Embryonic facial prominence (tissue), 1 donor: ENCODE data around the gene TMEM273.
"Not testable (repeated sequence)": the region's sequence is repeated elsewhere in the genome, so short reads cannot be mapped to it uniquely, and the experiment has no call there.

Experiments
- DNase-seq: peaks from one replicate; pipeline ENCODE4 v3.0.0-alpha.2; 2016; ENCODE audit errors: extremely low spot score

TMEM273 gene

DNA sequence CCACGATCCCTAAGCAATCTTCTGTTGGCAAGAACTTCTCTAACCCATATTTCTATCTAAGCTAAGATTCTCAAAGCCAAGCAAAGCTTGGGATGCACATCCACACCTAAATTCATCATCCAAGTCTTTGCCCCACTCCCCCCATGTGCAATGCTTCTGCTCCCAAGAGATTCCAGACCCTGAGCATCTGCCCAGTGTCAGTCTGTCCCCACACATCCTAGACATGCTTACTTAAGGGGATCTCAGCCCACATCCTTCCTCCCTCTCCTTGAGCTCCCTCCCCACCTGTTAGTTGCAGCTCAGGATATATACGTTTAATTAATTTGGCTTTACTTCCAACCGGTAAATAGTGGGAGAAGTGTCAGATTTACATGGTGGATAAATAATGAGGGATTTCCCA, 17.0 kb upstream of the TMEM273 start:
- DNase-seq, result no peak

DNA sequence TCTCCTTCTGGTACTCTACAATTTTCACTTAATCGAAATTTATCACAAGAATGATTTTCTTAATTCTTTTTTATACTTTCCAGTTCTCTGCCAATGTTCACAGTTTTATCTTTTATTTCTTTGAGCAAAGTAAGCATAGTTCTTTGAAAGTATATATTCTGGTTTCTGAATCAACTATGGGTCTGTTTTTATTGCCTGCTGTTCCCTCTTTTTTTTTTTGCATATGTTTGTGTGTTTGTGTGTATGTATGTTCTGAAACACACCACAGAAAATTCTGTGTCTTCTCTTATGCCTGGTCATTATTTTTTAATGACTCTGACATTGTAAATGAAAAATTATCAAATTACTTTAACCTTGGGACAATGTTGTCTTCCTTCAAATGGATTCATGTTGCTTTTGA, 15.9 kb upstream of the TMEM273 start:
- DNase-seq, result no peak

DNA sequence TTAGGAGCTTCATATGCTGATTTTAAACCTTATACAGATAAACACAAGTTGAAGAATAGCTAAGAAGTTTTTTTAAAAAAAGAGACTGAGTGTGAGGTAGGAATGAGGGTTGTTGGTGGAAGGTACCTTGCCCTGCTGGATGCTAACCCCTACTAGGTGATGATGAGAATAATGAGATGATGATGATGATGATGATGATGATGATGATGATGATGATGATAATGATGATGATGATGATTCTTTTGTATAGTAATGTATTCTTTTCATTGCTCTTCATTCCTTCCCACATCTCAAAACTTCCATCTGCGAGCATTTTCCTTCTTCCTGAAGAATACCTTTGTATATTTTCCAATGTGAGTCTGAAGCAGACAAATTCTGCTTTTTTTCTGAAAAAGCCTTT, 14.1 kb upstream of the TMEM273 start:
- DNase-seq, result no peak

DNA sequence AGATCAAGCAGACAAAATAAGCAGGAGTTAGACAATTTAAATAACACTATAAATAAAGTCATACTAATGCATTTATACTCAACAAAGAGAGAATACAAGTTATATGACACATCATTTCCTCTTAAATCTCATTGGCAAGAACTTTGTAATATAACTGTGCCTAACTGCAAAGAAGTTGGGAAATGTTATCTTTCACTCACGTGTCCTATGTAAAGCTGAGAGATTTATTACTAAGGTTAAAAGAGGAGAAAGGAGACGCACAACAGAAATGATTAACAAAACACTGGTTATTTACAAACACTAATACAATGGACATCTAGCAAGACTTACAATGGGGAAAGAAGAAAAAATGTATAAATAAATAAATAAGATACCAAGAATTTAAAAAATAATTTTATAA, 12.7 kb upstream of the TMEM273 start:
- DNase-seq, result no peak

DNA sequence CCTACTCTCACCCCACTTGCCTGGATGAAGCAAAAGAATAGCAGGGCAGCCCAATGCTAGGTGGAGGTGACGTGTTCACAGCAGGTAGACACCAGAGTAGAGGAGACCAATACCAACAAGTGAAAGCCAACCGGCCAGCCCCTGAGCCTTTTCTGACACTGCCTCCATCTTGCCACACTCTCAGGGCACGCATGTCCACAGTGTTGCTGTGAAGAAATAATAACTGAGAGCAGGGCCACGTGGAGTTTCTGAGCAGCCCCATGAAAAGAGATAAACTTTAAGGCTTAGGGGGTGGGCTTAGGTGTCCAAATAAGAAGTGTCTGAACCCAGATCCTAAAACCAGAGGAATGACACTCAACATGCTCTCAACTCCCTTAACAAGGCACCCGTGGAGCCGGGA, 9.0 kb upstream of the TMEM273 start:
- DNase-seq, result no peak

DNA sequence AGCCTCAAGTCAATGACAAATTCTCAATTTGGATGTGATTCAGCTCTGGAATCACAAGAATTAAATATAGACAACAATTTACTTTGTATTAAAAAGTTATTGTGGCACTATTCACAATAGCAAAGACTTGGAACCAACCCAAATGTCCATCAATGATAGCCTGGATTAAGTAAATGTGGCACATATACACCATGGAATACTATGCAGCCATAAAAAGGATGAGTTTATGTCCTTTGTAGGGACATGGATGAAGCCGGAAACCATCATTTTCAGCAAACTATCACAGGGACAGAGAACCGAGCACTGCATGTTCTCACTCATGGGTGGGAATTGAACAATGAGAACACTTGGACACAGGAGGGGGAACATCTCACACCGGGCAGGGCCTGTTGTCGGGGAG, 7.7 kb upstream of the TMEM273 start:
- DNase-seq, result not testable (repeated sequence)

DNA sequence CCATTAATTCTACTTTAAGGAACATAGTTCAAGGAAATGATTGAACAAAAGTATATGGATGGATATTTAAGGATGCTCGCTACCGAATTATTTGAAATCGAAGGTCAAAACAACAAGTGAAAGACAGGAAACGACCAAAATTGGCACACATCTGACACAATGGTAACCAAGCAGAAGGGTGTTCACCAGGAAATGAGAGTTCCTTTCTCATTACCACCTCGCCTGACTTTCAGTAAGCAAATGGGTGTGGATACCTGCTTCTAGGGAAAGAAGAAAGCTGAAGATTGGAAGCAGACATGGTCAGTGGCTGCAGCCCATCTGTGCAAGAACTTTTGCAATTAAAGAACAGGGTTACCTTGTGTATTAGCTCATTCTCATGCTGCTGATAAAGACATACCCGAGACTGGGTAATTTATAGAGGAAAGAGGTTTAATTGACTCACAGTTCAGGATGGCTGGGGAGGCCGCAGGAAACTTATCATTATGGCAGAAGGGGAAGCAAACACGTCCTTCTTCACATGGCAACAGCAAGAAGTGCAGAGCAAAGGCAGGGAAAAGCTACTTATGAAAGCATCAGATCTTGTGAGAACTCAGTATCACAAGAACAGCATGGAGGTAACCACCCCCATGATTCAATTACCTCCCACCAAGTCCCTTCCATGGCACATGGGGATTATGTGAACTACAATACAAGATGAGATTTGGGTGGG, 6.2 kb upstream of the TMEM273 start:
- DNase-seq, result no peak

DNA sequence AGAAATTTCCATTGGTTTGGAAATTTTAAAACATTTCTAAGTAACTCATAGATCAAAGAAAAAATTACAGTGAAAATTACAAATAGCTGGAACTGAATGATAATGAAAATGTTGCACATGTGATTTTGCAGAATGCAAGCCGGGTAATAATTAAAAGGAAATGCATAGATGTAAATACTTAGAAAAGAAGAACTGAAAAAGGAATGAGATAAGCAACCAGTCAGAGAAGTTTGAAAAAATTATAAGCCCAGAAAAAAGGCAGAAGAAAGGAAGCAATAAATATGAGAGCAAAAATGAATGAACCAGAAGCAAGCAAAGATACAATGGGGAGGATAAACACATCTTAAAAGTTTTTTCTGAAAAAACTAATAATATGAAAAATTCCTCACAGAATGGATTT, 3.2 kb upstream of the TMEM273 start:
- no peak for DNase-seq

DNA sequence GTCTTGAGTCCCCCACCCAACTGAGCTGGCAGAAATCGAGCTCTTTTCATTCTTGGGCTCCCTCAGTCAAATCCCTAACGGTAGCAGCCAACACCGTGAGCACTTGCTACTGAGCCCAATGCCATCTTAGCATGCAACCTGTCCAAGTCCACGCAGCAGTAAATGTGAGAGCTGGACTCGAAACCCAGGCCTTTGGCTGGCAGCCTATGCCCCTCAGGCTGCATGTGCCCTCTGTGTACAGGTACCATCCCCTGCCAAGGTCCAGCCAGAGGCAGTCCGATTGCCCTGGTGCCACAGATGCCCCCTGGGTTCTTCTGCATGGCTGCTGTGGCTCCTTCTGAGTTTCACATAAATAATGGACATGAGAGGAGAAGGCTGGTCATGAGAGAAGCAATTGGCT, 1.2 kb upstream of the TMEM273 start:
- DNase-seq, result no peak

DNA sequence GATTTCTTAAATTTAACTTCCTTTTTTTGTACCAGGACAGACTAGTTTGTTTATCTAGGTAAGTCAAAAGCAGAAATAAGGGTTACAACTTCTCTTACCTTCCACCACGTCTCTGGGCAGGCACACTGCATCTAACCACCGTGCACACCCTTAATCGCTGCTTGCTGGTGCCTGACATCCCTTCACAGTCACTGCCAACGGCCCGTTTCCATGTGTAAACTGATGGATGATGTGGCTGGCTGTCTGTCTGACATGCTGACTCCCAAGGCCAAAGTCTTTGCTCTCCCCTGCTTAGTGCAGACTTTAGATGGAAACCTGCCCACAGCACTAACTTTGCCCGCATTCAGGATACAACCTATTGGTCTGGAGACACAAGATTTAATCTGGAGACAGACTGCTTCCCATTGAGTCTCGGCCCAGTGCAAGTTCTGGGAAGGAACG, 1.1 kb downstream of the TMEM273 start:
- no peak for DNase-seq

DNA sequence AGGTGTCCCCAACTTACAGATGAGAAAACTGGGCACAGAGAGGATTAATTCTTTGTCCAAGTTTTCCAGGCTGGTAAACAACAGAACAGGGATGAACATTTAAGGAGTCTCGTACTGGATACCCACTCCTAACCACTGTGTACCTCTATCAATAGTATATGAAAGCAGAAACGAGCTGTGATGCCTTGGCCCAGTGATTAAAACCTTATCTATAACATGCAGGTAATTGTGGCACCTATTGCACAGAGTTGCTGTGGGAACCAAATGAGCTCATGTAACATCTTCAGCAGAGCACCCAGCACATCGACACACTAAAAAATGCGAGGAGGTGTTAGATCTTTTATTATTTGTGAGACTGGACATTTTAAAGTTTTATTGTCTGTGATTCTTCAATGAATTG, 1.6 kb downstream of the TMEM273 start:
- no peak for DNase-seq

DNA sequence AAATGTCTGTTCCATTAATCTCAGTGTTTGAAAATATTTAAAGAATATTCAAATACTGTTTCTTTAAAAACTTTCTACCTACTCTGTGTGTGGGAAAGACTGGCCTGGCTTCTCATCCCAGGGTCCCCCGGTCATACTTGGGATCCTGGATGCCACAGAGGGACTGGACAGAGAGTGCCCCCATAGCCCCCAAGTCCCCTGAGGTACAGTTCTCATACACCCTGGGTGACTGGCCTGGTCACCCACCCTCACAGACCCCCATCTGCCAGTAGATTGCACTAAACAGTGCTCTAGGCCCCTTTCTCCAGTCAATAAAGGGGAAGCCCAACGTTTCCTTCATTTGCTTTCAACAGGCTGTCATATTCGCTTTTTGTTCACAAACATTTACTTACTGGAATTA, 3.0 kb downstream of the TMEM273 start:
- no peak for DNase-seq

DNA sequence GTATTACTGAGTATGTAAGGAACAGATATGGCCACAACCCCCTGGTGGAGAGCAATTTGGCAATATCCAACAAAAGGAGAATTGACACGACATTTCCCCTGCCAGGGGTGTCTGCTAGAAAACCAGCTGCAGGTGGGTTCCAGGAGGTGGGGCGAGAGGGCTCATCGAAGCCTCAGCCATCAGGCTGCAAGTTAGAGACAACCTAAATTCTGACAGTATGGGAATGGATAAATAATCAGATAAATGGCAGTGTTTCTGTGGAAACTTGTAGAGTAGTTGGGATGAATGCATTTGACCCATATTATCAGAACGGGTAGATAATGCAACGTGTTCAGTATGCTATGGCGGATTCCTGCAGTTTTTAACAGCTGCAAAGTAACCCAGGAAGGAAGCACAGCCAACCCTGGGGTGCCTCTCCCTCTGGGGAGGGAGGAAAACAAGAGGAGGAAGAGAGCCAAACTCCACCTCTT, 3.5 kb downstream of the TMEM273 start:
- no peak for DNase-seq

DNA sequence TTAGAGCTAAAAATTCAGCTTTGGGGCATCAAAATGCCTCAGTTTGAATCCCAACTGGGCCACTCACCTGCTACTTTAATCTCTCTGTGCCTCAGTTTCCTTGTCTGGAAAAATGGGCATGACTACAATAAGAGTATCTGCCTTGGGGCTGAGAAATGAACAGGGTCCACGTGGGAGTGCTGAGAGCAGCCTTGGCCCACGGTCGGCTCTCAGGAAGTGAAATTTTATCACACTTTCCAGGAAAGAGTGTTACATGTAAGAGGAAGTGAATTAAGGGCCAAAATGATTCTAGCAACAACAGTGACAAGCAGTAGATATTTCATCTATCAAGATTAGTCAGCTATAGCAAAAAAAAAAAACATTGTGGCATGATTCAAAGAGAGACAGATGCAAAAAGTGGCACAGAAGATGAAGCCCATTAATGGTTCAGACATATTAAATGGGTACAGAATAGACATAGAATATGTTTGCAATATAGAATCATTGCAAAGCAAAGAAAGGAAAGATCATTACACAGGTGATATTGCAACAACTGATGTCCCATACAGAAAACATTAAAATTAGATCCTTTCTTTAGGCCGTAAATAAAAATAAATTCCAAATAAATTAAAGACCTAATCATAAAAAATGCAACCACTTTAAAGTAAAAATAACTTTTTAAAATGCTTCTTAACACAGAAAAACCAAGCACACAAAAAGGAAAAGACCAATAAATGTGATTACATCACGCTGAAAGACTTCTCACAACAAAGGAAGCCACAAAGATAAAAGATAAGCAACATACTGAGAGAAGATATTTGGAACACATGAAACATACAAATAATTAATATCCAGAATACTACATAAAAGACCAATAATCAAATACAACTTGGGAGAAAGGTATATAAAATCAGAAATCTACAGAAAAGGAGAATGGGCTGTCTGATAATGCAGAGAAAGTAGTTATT, 4.3 kb downstream of the TMEM273 start:
- DNase-seq, result no peak

DNA sequence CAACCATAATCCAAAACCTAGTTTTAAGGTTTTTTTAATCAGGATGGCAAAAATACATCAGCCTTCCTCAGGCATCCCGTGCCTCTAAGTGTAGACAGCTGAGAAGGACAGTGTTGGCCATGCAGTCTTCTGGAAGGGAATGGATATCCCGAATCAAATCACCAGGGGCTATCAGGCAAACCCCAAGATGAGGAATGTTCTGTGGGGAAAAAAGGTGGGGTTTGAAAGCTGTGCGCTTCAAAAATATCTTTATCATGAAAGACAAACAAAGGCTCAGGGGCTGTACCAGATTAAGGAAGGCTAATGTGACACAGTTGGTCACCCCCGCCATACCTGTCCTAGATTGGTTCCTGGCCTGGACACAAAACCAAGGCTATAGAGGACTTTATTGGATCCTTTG, 5.4 kb downstream of the TMEM273 start:
- DNase-seq, result no peak

DNA sequence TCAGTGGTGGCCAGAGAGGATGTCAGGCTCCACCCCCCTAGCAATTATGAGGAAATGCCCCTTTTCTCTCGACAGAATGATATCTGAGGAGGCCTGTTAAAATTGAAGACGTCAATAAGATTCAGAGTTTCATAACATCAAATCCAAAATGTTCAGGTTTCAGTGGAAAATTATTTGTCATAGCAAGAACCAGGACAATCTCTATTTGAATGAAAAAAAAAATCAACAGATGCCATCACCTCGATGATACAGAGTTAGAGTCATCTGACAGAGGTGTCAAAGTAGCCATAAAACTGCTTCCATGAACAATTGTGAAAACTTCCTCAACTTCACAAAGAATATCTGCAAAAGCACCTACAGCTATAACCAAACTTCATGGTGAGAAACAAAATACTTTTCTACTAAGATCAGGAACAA, 7.7 kb downstream of the TMEM273 start:
- DNase-seq, result no peak

DNA sequence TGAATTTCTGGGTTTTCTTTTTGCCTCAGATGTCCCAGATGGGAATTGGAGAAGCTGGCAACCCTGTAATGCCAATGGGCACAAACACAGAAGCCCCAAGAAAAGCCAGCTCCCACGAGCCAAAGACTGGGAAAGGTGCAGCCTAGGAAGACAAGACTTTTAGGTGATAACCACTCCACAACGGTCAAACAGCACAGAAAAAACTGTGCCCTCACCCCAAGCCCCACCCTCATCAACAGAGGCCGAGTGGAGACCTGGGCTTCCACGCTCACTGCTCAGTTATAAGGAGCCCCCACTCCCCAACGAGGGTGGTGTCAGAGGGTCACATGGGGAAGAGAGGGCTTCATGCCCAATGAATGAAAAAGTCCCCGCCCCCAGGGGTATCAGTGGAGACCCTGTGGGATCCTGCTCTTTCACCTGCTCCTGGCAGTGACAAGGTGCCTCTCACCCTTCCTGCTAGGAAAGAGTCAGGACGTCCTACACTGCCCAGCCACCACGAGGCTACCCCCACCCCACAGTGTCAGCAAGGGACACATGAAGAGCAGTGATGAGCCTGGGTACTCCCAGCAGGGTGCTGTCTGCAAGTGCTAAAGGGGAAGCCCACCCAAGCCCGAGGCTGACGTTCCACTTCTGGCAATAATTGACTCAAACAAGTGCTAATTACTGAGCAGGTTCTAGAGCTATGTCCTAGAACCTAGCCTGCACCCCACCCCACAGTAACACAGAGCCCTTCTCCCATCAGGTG, 8.3 kb downstream of the TMEM273 start:
- no peak for DNase-seq

DNA sequence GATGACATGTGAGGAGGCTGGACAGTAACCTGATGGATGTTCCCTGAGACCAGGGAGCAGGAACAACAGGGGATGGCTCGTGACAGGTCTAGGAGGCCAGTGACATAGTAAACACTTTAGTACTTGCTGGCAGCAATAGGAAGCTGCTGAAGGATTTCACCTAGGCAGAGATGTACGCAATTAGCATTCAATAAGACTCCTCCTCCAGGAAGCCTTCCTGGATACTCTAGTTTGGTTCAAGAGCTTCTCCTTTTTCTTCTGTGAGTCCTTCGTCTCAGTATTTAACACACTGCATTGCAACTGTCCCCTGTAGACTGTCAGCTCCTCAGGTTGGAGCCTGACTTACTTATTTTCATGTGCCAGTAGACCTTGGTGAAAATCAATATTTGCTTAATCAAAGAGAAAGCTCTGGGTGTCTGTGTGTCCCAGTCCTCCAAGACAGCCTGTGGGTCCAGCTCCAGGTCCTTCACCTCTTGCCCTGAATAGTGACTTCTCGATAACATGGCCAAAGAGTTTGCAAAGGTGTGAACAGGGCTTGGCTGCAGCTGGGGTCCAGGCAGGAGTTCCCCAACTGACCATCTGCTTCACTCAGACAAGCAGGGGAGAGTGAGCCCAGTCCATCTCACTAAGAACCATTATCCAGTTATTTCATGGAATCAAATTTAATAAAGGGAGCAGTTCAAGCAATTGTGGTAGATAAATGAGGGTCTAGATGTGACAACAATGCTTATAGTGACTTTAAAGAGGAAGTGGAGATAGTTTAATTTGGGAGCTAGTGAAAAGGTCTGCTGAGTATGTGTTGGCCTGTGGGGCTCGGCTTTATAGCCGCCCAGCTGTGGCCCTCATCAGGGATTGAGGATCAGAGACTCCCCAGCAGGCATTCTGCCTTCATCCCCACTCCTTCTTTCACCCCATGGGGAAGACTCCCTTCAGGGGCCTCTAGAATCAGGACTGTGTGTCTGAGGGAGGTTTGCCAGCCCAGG, 9.4 kb downstream of the TMEM273 start:
- DNase-seq, result no peak

DNA sequence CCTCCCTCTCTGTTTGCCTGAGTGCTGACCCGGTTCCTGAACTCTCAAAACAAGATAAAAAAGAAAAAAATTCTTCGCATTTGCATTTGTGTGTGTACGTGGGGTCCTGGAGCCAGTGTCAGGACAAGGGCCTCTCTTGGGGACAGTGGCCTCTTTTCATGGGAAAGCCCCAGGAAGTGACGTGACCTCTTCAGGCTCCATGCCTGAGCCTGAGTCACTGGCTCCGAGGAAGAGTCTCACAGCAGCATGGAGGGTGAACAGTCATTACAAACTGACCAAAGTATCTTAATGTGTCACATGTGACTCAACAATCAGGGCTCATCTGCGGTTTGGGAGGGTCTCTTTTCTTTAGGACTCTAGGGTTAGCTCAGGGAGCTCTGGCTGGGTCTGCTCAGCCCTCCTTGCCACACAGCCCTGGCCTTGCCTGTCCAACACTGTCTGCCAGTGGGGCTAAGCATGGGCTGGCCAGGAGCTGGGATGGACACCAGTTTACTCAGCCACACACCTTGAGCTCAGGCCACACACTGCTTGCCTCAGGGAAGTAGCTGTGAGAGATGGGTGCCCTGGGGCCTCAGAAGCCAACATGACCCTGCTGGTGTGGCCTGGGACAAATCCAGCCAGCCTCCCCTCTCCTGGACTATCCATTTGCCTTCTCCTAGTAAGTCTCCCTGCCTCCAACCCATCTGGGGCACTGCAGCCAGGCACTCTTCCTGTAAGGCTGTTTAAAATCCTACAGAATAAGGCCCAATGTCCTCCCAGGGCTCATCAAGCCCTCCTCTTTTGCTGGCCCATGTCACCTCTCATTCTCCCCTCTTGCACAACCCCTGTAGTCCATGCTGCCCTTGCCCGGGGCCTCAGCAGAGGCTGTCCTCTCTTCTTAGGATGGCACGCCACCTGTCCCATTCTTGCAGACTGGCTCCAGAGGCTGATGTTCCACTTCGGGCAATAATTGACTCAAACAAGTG, 10.5 kb downstream of the TMEM273 start:
- no peak for DNase-seq
